HepG2 (cell line): ENCODE measurements around the gene SLCO3A1. TPM values are rescaled to one million over a fixed set of nuclear protein-coding genes. Genes with fewer than 3 reads are reported as not detected.

Experiments used
- ATAC-seq: fragments of 200-7000 bp; cut with Tn5 transposase; 3 replicates; pipeline ENCODE4 v1.9.1; 2020; ENCODE audit warnings: mild to moderate bottlenecking, moderate library complexity
- BruUV-seq: library from RNA; stranded (reverse); fragments of 400-500 nt; replicated peaks from 2 replicates; lab custom pipeline; 2021; lab: Mats Ljungman, UMichigan
- CTCF ChIA-PET: fragments of 300-600 bp; formaldehyde crosslinking; extraction: SDS; loops from one replicate; lab custom pipeline; 2021; ENCODE audit warnings: low total read pairs, inconsistent platforms, low intra/inter-chr PET ratio; lab: Yijun Ruan, JAX
- POLR2A ChIA-PET: fragments of 350-600 bp; sonication (Branson Sonifier 250); formaldehyde crosslinking; loops from one replicate; lab custom pipeline; 2020; ENCODE audit warnings: antibody characterized with exemption, inconsistent platforms; lab: Yijun Ruan, JAX
- DNase-seq: peaks from one replicate; pipeline ENCODE4 v3.0.0-alpha.2; 2015; ENCODE audit warnings: low spot score
- FAIRE-seq: peaks from 3 replicates; lab custom pipeline; 2011; peaks lifted over from hg19 to GRCh38; lab: Jason Lieb, UNC
- H2AFZ ChIP-seq: one replicate; pipeline ENCODE4 v1.6.1; 2011; ENCODE audit warnings: low read length, inconsistent platforms
- H3K27ac ChIP-seq: fragments of 300-600 bp; 3 replicates; pipeline ENCODE4 v1.8.0; 2011; ENCODE audit warnings: mixed run types, mild to moderate bottlenecking, mixed read lengths, low read length, inconsistent platforms; ENCODE audit not compliant: insufficient read depth; ENCODE audit errors: extremely low read length
- H3K27me3 ChIP-seq, 2 experiments: fragments of 200-600 bp in 1 of 2; 2 replicates in 1 of 2; 3 replicates in 1 of 2; pipeline versions ENCODE4 v1.6.0 to v1.8.0; 2011; ENCODE audit warnings: low read length in 2 of 2, mild to moderate bottlenecking in 2 of 2, moderate library complexity in 2 of 2, inconsistent platforms in 1 of 2; ENCODE audit not compliant: insufficient read depth in 2 of 2, control insufficient read depth in 1 of 2
- H3K36me3 ChIP-seq, 2 experiments: fragments of 200-600 bp in 1 of 2; replicated peaks in 1 of 2; 2 replicates in 1 of 2; 3 replicates in 1 of 2; pipeline versions ENCODE4 v1.5.1 to v1.8.0; 2011; ENCODE audit warnings: low read length in 2 of 2, inconsistent platforms in 1 of 2; ENCODE audit not compliant: insufficient read depth in 2 of 2, control insufficient read depth in 1 of 2
- H3K4me1 ChIP-seq: 2 replicates; pipeline ENCODE4 v1.5.1; 2012; ENCODE audit warnings: low read length, inconsistent platforms; ENCODE audit not compliant: insufficient read depth
- H3K4me2 ChIP-seq: 2 replicates; pipeline ENCODE4 v1.6.0; 2011; ENCODE audit warnings: low read depth, low read length, inconsistent platforms
- H3K4me3 ChIP-seq, 3 experiments: fragments of 200-600 bp in 1 of 3; sonication (generic), shearing (Covaris generic) in 1 of 3; replicated peaks in 1 of 3; 2 replicates each; pipeline ENCODE4 v1.5.1; 2011 to 2016; ENCODE audit warnings: low read length in 3 of 3, inconsistent platforms in 2 of 3, low read depth in 2 of 3, mild to moderate bottlenecking in 2 of 3, control low read depth in 1 of 3, mixed read lengths in 1 of 3; ENCODE audit not compliant: insufficient read depth in 1 of 3
- H3K79me2 ChIP-seq: one replicate; pipeline ENCODE4 v1.6.1; 2011; ENCODE audit warnings: low read length, inconsistent platforms; ENCODE audit not compliant: insufficient read depth
- H3K9ac ChIP-seq: 2 replicates; pipeline ENCODE4 v1.6.0; 2011; ENCODE audit warnings: mild to moderate bottlenecking, low read depth, low read length, inconsistent platforms; ENCODE audit not compliant: insufficient read depth
- H3K9me3 ChIP-seq: 2 replicates; pipeline ENCODE4 v1.5.1; 2012; ENCODE audit warnings: mild to moderate bottlenecking, low read length
- H4K20me1 ChIP-seq: 2 replicates; pipeline ENCODE4 v1.6.0; 2011; ENCODE audit warnings: inconsistent platforms, mild to moderate bottlenecking, low read length, moderate library complexity; ENCODE audit not compliant: insufficient read depth
- BCL6 ChIP-seq: IDR thresholded peaks from 2 replicates; pipeline ENCODE4 v1.6.1; 2016; ENCODE audit warnings: missing genetic modification reagents, missing compliant biosample characterization
- BRD4 ChIP-seq: sonication (generic); formaldehyde crosslinking; IDR thresholded peaks from 2 replicates; pipeline ENCODE4 v1.4.0; 2020; ENCODE audit warnings: missing genetic modification reagents
- CHCHD3 ChIP-seq: sonication (generic); formaldehyde crosslinking; IDR thresholded peaks from 2 replicates; pipeline ENCODE4 v1.8.0; 2022; ENCODE audit warnings: mild to moderate bottlenecking, missing genetic modification reagents, moderate library complexity
- DMAP1 ChIP-seq: IDR thresholded peaks from 2 replicates; pipeline ENCODE4 v1.6.1; 2016
- ERF ChIP-seq: IDR thresholded peaks from 2 replicates; pipeline ENCODE4 v1.6.1; 2018; ENCODE audit warnings: missing biosample characterization, missing genetic modification reagents
- HNF1B ChIP-seq: sonication (generic); formaldehyde crosslinking; IDR thresholded peaks from 2 replicates; pipeline ENCODE4 v1.5.1; 2020; ENCODE audit warnings: mild to moderate bottlenecking, moderate library complexity, missing genetic modification reagents
- KLF13 ChIP-seq: sonication (generic); formaldehyde crosslinking; IDR thresholded peaks from 2 replicates; pipeline ENCODE4 v1.4.0; 2020; ENCODE audit warnings: mild to moderate bottlenecking, missing genetic modification reagents
- MED1 ChIP-seq: sonication (generic); formaldehyde crosslinking; IDR thresholded peaks from 2 replicates; pipeline ENCODE4 v1.4.0; 2020; ENCODE audit warnings: missing genetic modification reagents
- PHF5A ChIP-seq: IDR thresholded peaks from one replicate; pipeline ENCODE4 v1.6.1; 2018; ENCODE audit warnings: low read depth, missing genetic modification reagents; ENCODE audit not compliant: unreplicated experiment
- PLRG1 ChIP-seq: fragments of 450-650 bp; conservative IDR thresholded peaks from 2 replicates; pipeline ENCODE4 v1.6.1; 2016
- ZNF296 ChIP-seq: sonication (generic); formaldehyde crosslinking; conservative IDR thresholded peaks from 2 replicates; pipeline ENCODE4 v1.5.0; 2020; ENCODE audit warnings: mild to moderate bottlenecking, missing genetic modification reagents
- ZNF605 ChIP-seq: sonication (generic); formaldehyde crosslinking; IDR thresholded peaks from 2 replicates; pipeline ENCODE4 v1.8.0; 2022; ENCODE audit warnings: mild to moderate bottlenecking, missing genetic modification reagents
- ZNF720 ChIP-seq: sonication (generic); formaldehyde crosslinking; IDR thresholded peaks from 2 replicates; pipeline ENCODE4 v1.4.0; 2020; ENCODE audit warnings: missing genetic modification reagents
- ZNF816 ChIP-seq: sonication (generic); formaldehyde crosslinking; IDR thresholded peaks from 2 replicates; pipeline ENCODE4 v1.8.0; 2022; ENCODE audit warnings: missing genetic modification reagents, mild to moderate bottlenecking, borderline replicate concordance
- WGBS: methylation state at CpG from one replicate; pipeline ENCODE4 v1.1.6; 2017; ENCODE audit warnings: low lambda C conversion rate; 5-methylcytosine and 5-hydroxymethylcytosine counted together
- in situ Hi-C: cut with HindIII; loops from 2 replicates; pipeline ENCODE4 v1.10.0; 2017; ENCODE audit warnings: low pct_unique_long_range_greater_than_20kb; ENCODE audit not compliant: extremely low pct_ligation_motif_present
- intact Hi-C: fragments of 100-400 bp; cut with micrococcal nuclease; formaldehyde crosslinking; loops from one replicate; pipeline ENCODE4 v1.10.0; 2022; ENCODE audit not compliant: unreplicated experiment
- polyA plus RNA-seq, 8 experiments: library from polyadenylated mRNA; depleted of rRNA in 3 of 8; stranded (reverse) in 7 of 8; unstranded in 1 of 8; fragments of >200 nt; fragmentation: Illumina TruSeq in 4 of 8; extraction: Trizol in 4 of 8; gene quantifications; 2 replicates each; pipeline versions ENCODE4 v1.2.1 to v1.2.3, GENCODE V29; 2011 to 2016; ENCODE audit warnings: low read depth in 4 of 8, missing spikeins in 1 of 8, mixed read lengths in 1 of 8; ENCODE audit not compliant: insufficient read depth in 1 of 8
- total RNA-seq, 5 experiments: library from RNA; depleted of rRNA; stranded (reverse); fragments of >200 nt; fragmentation: Illumina TruSeq; extraction: Trizol; gene quantifications; 2 replicates each; pipeline ENCODE4 v1.2.3, GENCODE V29; 2016; ENCODE audit warnings: low read depth in 1 of 5
- TF ChIP-seq, protein P1 (sequence below): sonication (generic); formaldehyde crosslinking; IDR thresholded peaks from 2 replicates; pipeline ENCODE4 v1.4.0; 2020; ENCODE audit warnings: missing genetic modification reagents
- TF ChIP-seq, protein P2 (sequence below): sonication (generic); formaldehyde crosslinking; IDR thresholded peaks from 2 replicates; pipeline ENCODE4 v1.5.1; 2020; ENCODE audit warnings: missing genetic modification reagents, mild to moderate bottlenecking, borderline replicate concordance

The SLCO3A1 gene
- total and polyA plus RNA-seq, 2 of the 13 experiments (the other 11 are each of a cell fraction or from before 2014, with no cell fraction given): 0.02 TPM; not detected in 1

- Histone ChIP-seq H4K20me1 (no peaks in the 10 kb centered on the region), H3K4me1 (peaks cover 28% of the 10 kb centered on the region), H3K36me3 (no peaks in the 10 kb centered on the region), H3K27me3 (peaks cover 0 to 2% of the 10 kb centered on the region in 2 experiments; a peak in 2 of 5 replicates), H3K9me3 (no peaks in the 10 kb centered on the region), H3K27ac (no peak overlapping the region), H3K4me2 (no peak overlapping the region), H3K9ac (no peak overlapping the region), H3K79me2 (no peaks in the 10 kb centered on the region), H3K4me3 (no peak overlapping the region)
- no peak for FAIRE-seq
- in situ Hi-C loops (no loop called here), intact Hi-C loops (no loop called here)
- no TSS peak for BruUV-seq
- ChIA-PET CTCF (no interaction called here), POLR2A (no interaction called here)
- no peak for DNase-seq
- TF ChIP-seq, protein P1, sequence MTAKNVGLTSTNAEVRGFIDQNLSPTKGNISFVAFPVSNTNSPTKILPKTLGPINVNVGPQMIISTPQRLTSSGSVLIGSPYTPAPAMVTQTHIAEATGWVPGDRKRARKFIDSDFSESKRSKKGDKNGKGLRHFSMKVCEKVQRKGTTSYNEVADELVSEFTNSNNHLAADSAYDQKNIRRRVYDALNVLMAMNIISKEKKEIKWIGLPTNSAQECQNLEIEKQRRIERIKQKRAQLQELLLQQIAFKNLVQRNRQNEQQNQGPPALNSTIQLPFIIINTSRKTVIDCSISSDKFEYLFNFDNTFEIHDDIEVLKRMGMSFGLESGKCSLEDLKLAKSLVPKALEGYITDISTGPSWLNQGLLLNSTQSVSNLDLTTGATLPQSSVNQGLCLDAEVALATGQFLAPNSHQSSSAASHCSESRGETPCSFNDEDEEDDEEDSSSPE: no peak
- TF ChIP-seq ZNF816 (CRISPR knock-in tag) (no peak), ZNF605 (no peak), ZNF720 (CRISPR knock-in tag) (no peak), MED1 (CRISPR knock-in tag) (no peak), DMAP1 (CRISPR knock-in tag) (no peak), PHF5A (CRISPR knock-in tag) (no peak), CHCHD3 (CRISPR knock-in tag) (no peak), KLF13 (CRISPR knock-in tag) (no peak), ERF (no peak), HNF1B (CRISPR knock-in tag) (no peak), BCL6 (CRISPR knock-in tag) (no peak), PLRG1 (no peak), ZNF296 (CRISPR knock-in tag) (no peak), BRD4 (no peak)
- TF ChIP-seq, protein P2, sequence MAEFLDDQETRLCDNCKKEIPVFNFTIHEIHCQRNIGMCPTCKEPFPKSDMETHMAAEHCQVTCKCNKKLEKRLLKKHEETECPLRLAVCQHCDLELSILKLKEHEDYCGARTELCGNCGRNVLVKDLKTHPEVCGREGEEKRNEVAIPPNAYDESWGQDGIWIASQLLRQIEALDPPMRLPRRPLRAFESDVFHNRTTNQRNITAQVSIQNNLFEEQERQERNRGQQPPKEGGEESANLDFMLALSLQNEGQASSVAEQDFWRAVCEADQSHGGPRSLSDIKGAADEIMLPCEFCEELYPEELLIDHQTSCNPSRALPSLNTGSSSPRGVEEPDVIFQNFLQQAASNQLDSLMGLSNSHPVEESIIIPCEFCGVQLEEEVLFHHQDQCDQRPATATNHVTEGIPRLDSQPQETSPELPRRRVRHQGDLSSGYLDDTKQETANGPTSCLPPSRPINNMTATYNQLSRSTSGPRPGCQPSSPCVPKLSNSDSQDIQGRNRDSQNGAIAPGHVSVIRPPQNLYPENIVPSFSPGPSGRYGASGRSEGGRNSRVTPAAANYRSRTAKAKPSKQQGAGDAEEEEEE (CRISPR knock-in tag): no peak
- TF ChIP-seq, all 625 proteins: peak for 0
- WGBS: 55% methylated on average over 13 of the region's 15 CpGs
- ATAC-seq: no peak
- no peak overlapping the region for H2AFZ ChIP-seq
Measured at GRCh38 chr15:92159906-92160841, 306.7 kb downstream of the SLCO3A1 start.
